Stimulated activated CD8-positive, alpha-beta memory T cell treated with anti-CD3 and anti-CD28 coated beads, Interleukin-15, amount 100 ng/mL, for 24 hours (primary cell): ENCODE results near the gene SLC25A38.
A peak's percentile ranks its signal among the peaks of the same experiment; 100 is the strongest.
"Not testable (repeated sequence)": the region's sequence is repeated elsewhere in the genome, so short reads cannot be mapped to it uniquely, and the experiment has no call there.

Experiments used
- DNase-seq: peaks from one replicate; pipeline ENCODE4 v3.0.0-alpha.2; 2020; ENCODE audit warnings: low read depth

The SLC25A38 gene

GRCh38 chr3:39383045-39383880 lies at the start of gene SLC25A38:
Gene SLC25A38 (plus strand): TSS chr3:39383370. CDS start chr3:39383725, 355 bp downstream.
- peak; percentile 41 for DNase-seq

DNA sequence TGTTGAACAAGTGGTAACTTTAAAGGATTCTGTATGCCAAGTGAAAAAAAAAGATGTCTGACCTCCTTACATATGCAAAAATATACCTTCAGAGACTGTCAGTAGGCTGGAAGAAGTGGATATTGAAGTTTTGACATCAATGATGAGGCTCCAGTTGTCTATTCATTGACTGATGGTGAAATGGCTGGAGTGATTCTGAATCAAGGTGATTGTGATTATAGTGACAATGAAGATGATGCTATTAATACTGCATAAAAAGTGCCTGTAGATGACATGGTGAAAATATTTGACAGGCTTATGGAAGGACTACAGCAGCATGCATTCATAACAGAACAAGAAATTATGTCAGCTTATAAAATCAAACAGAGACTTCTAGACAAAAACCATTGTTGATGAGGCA lies 49.6 kb upstream of the SLC25A38 start:
- DNase-seq, result no peak

- DNase-seq, result no peak
Observed at GRCh38 chr3:39334205-39334604, 49.0 kb upstream of the SLC25A38 start.

- no peak for DNase-seq
Observed at GRCh38 chr3:39338201-39338600, 45.0 kb upstream of the SLC25A38 start.

GRCh38 chr3:39339086-39339485 lies 44.1 kb upstream of the SLC25A38 start:
- no peak for DNase-seq

DNA sequence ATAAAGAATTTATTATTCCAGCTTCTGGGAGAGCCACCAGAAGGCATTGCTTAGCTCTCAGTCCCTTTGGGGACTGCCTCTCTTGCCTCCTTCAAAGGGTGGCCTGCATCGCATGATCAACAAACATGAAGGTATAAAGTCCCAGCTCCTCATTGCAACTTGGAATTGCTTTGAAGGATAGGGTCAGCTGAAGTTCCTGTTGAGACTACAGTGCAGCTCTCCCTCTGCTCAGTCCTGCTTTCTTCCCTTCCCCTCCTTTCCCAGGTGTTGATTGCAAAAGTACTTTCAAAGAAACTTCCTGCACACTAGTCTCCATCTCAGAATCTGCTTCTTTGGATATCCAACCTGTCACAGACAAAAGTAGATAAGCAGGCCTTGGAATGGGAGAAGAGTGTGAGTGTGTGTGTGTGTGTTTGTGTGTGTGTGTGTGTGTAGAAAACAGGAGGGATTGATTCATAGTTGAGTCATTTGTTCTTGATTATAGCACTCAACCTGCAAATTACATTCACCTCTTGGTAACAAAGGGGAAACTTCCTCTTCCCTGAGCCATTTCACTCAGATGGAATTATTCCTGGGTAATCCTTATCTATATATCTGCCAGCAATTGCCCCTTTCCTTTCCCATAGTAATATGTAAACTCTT lies 40.0 kb upstream of the SLC25A38 start:
- DNase-seq, result no peak

DNA sequence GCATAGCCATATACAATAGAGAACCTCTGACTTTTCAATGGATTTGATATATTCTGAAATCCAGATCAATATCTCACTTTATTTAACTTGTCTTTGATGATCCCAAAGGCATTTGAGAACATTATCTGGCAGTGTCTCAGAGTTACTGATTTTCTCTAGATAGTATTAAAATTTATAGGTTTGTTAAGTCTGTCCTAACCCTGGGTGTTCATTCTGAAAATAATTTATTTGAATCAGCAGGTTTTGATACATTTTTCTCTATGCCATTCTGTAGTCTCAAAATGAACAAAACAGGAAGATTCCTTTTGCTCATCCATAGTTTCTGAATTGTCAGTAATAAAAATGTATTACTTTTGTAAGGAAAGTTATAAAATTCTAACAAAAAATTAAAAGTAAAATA lies 39.4 kb upstream of the SLC25A38 start:
- DNase-seq, result no peak

GRCh38 chr3:39344746-39345344 lies 38.3 kb upstream of the SLC25A38 start:
- no peak for DNase-seq

DNA sequence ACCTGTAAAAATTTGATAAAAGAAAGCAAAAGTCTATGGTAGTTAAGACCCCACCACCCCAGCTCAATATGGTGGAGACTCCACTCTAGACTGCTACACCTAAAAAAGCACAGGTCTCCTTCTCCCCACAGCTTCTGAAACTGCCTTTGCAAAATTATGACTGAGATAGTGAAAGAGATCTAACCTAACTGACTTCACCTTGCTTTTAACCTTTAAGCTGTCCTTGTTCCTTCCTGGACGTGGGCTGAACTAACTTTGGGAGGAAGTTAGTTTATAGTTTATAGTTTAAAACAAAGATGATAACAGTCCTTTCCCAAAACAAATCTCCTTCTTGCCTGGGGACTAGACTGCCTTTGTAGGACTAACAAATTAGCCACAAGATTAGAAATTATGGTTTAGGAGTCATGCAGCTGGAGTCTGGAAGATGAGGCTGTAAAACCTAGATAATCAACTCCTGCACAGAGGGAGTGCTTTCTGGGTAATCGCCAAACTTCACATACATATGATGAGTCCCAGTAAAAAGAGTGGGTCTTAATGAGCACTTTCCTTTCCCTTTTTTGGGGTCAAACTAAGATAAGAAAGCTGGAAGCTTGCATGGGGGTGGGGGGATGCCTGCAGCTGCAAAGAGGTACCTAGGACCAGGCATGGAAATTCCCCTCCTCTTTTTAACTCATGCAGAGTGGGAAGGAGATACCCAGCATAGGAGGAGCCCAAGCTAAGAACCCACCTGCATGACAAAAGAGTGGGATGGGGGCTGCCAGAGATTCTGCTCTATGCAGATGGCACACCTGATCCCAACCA lies 36.2 kb upstream of the SLC25A38 start:
- no peak for DNase-seq

- DNase-seq, result no peak
Observed at GRCh38 chr3:39347586-39347876, 35.6 kb upstream of the SLC25A38 start.

DNA sequence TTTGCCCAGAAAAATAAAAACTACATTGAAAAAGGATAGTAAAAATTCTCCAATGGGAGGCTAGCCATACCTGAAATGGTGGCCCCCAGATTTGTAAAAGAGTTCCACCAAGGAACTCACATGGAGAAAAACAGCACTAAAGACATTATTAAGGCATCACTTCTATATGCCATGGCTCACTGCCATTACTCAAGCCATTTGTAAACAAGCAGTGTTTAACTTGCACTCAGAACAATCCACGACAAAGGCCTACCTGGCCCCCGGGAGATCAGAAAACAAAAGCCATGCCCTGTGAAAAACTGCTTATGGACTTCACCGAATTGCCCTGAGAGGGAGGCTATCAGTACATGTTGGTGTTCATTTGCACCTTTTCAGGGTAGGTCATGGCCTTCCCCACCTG lies 34.1 kb upstream of the SLC25A38 start:
- no peak for DNase-seq

- no peak for DNase-seq
Observed at GRCh38 chr3:39350714-39351113, 32.5 kb upstream of the SLC25A38 start.

GRCh38 chr3:39351134-39351533 lies 32.0 kb upstream of the SLC25A38 start:
- not testable (repeated sequence) for DNase-seq

- not testable (repeated sequence) for DNase-seq
Observed at GRCh38 chr3:39353168-39353927, 29.8 kb upstream of the SLC25A38 start.

GRCh38 chr3:39358333-39358732 lies 24.8 kb upstream of the SLC25A38 start:
- DNase-seq, result no peak

- DNase-seq, result no peak
Observed at GRCh38 chr3:39361252-39361927, 21.8 kb upstream of the SLC25A38 start.

DNA sequence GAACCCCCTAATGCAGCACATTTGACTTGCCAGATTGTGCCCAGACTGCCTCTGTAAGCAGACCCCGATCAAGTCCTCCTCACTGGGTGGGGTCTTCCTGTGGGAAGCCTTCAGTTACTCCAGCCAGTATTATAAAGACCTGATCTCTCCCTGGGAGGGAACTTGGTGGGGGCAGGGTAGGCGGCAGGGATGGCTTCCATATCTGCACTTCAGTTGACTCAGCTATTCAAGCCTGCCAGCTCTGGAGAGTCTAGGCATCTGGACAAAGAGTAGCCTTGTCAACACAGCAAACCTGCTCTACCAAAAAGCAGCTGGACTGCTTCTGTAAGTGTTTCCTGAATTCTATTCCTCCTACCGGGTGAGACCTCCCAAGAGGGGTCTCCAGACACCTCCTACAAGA lies 21.0 kb upstream of the SLC25A38 start:
- no peak for DNase-seq

GRCh38 chr3:39362812-39363211 lies 20.4 kb upstream of the SLC25A38 start:
- DNase-seq, result no peak

DNA sequence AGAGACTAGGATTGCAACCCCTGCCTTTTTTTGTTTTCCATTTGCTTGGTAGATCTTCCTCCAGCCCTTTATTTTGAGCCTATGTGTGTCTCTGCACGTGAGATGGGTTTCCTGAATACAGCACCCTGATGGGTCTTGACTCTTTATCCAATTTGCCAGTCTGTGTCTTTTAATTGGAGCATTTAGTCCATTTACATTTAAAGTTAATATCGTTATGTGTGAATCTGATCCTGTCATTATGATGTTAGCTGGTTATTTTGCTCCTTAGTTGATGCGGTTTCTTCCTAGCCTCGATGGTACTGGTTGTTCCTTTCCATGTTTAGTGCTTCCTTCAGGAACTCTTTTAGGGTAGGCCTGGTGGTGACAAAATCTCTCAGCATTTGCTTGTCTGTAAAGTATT lies 12.7 kb upstream of the SLC25A38 start:
- not testable (repeated sequence) for DNase-seq

DNA sequence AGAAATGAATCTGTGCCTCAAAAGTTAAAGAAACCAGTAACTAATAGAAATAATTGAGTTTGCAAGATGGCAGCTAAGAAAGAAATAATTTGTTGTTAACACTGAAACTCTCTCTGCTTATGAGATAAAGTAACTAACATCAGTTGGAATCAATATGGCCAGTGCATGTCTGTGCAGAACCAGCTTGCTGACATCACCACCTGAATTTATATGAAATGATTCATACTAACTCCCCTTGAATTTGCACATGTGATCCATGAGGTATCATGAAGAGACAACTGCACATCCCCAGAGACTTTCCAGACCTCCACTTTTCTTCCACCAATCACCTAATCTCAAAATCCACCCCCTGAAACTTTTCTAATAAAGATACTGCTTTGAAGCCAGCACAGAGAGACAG lies 10.3 kb upstream of the SLC25A38 start:
- no peak for DNase-seq

GRCh38 chr3:39376959-39377634 lies 6.1 kb upstream of the SLC25A38 start:
- DNase-seq, result no peak
